NCI-H1436 (cell line): ENCODE results near the gene RFWD3.

Experiments
- DNase-seq: peaks from one replicate; lab custom pipeline; 2025; lab: John Stamatoyannopoulos, UW

Gene RFWD3

GRCh38 chr16:74578838-74579237 lies 87.8 kb downstream of the RFWD3 start:
- no peak for DNase-seq

DNA sequence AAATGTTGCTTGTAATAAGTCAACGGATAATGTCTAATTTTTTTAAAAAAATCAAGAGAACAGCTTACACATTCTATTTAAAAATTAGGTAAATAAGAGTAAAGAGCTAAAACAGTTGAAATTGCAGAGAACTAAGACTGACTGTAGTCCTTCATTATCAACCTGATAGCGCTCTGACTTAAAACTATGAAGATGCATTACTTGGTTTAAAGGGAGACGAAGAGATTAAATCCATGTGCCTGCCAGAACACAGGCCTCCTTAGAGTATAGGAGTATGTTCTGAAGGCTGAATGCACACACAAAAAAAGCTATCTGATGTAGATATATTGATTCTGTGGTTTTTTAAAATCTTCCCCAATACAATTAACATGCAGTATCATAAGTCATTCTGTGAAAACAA lies 88.2 kb downstream of the RFWD3 start:
- no peak for DNase-seq

DNA sequence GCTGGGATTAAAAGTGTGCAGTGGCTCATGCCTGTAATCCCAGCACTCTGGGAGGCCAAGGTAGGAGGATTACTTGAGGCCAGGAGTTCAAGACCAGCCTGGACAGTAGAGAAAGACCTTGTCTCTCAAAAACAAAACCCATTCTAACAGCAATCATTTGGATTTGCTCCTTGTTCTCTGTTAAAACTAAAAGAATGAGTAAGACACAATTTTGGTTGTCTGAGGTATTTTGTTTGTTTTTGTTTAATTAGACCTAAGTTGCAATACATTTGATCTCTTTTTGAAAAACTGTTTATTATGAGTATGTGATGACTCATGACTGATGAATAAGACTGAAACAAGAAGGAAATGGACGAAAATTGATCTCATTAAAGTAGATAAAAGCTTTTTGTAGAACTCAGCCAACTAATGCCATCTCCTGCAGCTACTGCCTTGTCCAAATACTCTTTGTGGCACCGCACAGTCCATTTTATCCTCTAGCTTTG lies 88.8 kb downstream of the RFWD3 start:
- no peak for DNase-seq

GRCh38 chr16:74575807-74576643 lies 90.7 kb downstream of the RFWD3 start:
- DNase-seq, result no peak

GRCh38 chr16:74575175-74575806 lies 91.4 kb downstream of the RFWD3 start:
- DNase-seq, result no peak

DNA sequence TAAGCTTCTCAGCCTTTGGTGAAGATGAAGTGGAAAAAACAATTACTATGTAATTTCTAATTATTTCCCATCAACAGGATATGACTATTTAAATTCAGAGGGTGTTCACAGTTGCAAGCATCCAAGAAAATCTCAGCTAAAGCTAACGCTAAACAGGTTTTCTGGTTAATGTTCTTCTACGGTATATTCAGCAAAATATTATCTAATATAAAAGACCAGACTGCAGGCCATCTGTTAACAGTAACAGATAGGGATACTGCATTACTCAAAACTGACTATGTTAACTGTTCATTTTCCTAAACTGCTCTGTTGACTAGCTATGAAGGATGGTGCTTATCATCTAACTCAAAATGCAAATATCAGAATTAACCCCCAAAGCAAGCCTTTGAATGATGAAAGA lies 92.5 kb downstream of the RFWD3 start:
- DNase-seq, result no peak

DNA sequence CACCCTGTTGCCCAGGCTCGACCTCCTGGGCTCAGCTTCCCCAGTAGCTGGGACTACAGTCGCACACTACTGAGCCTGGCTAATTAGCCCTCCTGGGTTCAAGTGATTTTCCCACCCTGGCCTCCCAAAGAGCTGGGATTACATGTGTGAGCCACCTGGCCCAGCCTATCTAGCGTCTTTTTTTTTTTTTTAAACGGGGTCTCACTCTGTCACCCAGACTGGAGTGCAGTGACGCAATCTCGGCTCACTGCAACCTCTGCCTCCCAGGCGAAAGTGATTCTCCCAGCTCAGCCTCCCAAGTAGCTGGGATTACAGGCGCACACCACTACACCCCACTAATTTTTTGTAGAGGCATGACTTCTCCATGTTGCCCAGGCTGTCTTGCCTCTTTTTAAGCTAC lies 93.1 kb downstream of the RFWD3 start:
- DNase-seq, result no peak
